RWPE1 (cell line): ENCODE data around the gene HSD17B4.

Experiments
- CTCF ChIA-PET: fragments of 350-600 bp; sonication (Branson Sonifier 250); formaldehyde crosslinking; extraction: SDS; loops from one replicate; lab custom pipeline; 2021; lab: Yijun Ruan, JAX
- POLR2A ChIA-PET: fragments of 400-600 bp; formaldehyde crosslinking; extraction: SDS; loops from one replicate; lab custom pipeline; 2020; ENCODE audit warnings: antibody characterized with exemption; ENCODE audit not compliant: low non-redundant PET; lab: Yijun Ruan, JAX
- DNase-seq: peaks from one replicate; pipeline ENCODE4 v3.0.0; 2012; ENCODE audit warnings: low spot score
- H3K27ac ChIP-seq: fragments of 450-650 bp; 2 replicates; pipeline ENCODE4 v1.5.1; 2017
- CTCF ChIP-seq: fragments of 450-650 bp; conservative IDR thresholded peaks from 2 replicates; pipeline ENCODE4 v1.5.1; 2017; ENCODE audit warnings: low read depth, mild to moderate bottlenecking

Gene HSD17B4

GRCh38 chr5:119582987-119583386, 130.7 kb downstream of the HSD17B4 start:
- DNase-seq, result no peak
- ChIA-PET POLR2A (no interaction called here), CTCF (no interaction called here)
- TF ChIP-seq CTCF, result no peak
- H3K27ac ChIP-seq, result no peak overlapping the region

GRCh38 chr5:119583684-119584083, 131.4 kb downstream of the HSD17B4 start:
- DNase-seq, result no peak
- no peak overlapping the region for H3K27ac ChIP-seq
- CTCF ChIA-PET, result no interaction called here
- no peak for TF ChIP-seq CTCF
- POLR2A ChIA-PET, result no interaction called here
